Thyroid gland (tissue), 4 donors: ENCODE measurements around the gene LRP3. TPM values are rescaled to one million over a fixed set of nuclear protein-coding genes. Genes with fewer than 3 reads are reported as not detected.

Experiments used
- DNase-seq, 2 donors: peaks; one replicate each; pipeline ENCODE4 v3.0.0-alpha.2; 2019
- H3K27ac ChIP-seq, 3 donors: fragments of 200-600 bp; sonication (generic); 1 replicate in 2 of 3; 2 replicates in 1 of 3; pipeline ENCODE4 v1.5.1; 2016 to 2019; ENCODE audit warnings: mild to moderate bottlenecking in 1 of 3, moderate library complexity in 1 of 3
- H3K27me3 ChIP-seq: fragments of 200-600 bp; sonication (generic); one replicate; pipeline ENCODE4 v1.5.1; 2019
- H3K36me3 ChIP-seq, 2 donors: fragments of 200-600 bp; sonication (generic); one replicate each; pipeline ENCODE4 v1.5.1; 2016 to 2019
- H3K4me1 ChIP-seq, 2 donors: fragments of 200-600 bp; sonication (generic); one replicate each; pipeline ENCODE4 v1.5.1; 2017 to 2019
- H3K4me3 ChIP-seq, 3 donors: fragments of 200-600 bp; sonication (generic); replicated peaks in 1 of 3; 1 replicate in 2 of 3; 2 replicates in 1 of 3; pipeline ENCODE4 v1.5.1; 2016; ENCODE audit warnings: mild to moderate bottlenecking in 1 of 3
- H3K9me3 ChIP-seq: fragments of 200-600 bp; sonication (generic); one replicate; pipeline ENCODE4 v1.5.1; 2017
- POLR2A ChIP-seq, 2 donors: fragments of 450-650 bp; IDR thresholded peaks; one replicate each; pipeline ENCODE4 v1.6.1; 2017; ENCODE audit warnings: antibody characterized with exemption in 2 of 2, mild to moderate bottlenecking in 2 of 2, moderate library complexity in 1 of 2
- WGBS, 2 donors: methylation state at CpG; one replicate each; pipeline ENCODE4 v1.1.5; 2017; 5-methylcytosine and 5-hydroxymethylcytosine counted together
- intact Hi-C: fragments of 100-400 bp; cut with DNase I; formaldehyde crosslinking; loops from one replicate; pipeline ENCODE4 v1.15.1; 2023
- total RNA-seq, 4 donors: library from RNA; depleted of rRNA; stranded (reverse); fragments of >200 nt; gene quantifications; one replicate each; pipeline ENCODE4 v1.2.3, GENCODE V29; 2016
- TF ChIP-seq, protein P1 (sequence below), 6 experiments: fragments of 200-600 bp in 3 of 6; fragments of 450-650 bp in 3 of 6; sonication (generic) in 3 of 6; IDR thresholded peaks; one replicate each; pipeline ENCODE4 v1.5.1; 2016 to 2019; ENCODE audit warnings: antibody characterized with exemption in 6 of 6, mild to moderate bottlenecking in 2 of 6, inconsistent platforms in 1 of 6, moderate library complexity in 1 of 6

The LRP3 gene
- total RNA-seq, 4 donors from 2014 or later, result 33.3 to 49.9 (median 39.0) TPM

DNA sequence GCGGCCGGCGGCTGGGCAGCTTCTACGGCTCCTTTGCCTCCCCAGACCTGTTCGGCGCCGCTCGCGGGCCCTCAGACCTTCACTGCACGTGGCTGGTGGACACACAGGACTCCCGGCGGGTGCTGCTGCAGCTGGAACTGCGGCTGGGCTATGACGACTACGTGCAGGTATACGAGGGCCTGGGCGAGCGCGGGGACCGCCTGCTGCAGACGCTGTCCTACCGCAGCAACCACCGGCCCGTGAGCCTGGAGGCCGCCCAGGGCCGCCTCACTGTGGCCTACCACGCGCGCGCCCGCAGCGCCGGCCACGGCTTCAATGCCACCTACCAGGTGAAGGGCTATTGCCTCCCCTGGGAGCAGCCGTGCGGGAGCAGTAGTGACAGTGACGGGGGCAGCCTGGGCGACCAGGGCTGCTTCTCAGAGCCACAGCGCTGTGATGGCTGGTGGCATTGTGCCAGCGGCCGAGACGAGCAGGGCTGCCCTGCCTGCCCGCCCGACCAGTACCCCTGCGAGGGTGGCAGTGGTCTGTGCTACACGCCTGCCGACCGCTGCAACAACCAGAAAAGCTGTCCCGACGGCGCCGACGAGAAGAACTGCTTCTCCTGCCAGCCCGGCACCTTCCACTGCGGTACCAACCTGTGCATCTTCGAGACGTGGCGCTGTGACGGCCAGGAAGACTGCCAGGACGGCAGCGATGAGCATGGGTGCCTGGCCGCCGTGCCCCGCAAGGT, 11.6 kb downstream of the LRP3 start:
- TF ChIP-seq, protein P1, sequence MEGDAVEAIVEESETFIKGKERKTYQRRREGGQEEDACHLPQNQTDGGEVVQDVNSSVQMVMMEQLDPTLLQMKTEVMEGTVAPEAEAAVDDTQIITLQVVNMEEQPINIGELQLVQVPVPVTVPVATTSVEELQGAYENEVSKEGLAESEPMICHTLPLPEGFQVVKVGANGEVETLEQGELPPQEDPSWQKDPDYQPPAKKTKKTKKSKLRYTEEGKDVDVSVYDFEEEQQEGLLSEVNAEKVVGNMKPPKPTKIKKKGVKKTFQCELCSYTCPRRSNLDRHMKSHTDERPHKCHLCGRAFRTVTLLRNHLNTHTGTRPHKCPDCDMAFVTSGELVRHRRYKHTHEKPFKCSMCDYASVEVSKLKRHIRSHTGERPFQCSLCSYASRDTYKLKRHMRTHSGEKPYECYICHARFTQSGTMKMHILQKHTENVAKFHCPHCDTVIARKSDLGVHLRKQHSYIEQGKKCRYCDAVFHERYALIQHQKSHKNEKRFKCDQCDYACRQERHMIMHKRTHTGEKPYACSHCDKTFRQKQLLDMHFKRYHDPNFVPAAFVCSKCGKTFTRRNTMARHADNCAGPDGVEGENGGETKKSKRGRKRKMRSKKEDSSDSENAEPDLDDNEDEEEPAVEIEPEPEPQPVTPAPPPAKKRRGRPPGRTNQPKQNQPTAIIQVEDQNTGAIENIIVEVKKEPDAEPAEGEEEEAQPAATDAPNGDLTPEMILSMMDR (IDR thresholded peaks at IDR 0.05), result no peak
- TF ChIP-seq POLR2A (IDR thresholded peaks at IDR 0.05), result no peak
- intact Hi-C loops, result no loop called here
- H3K36me3 ChIP-seq, result peaks cover 7 to 9% of the 10 kb centered on the region in 2 donors

DNA sequence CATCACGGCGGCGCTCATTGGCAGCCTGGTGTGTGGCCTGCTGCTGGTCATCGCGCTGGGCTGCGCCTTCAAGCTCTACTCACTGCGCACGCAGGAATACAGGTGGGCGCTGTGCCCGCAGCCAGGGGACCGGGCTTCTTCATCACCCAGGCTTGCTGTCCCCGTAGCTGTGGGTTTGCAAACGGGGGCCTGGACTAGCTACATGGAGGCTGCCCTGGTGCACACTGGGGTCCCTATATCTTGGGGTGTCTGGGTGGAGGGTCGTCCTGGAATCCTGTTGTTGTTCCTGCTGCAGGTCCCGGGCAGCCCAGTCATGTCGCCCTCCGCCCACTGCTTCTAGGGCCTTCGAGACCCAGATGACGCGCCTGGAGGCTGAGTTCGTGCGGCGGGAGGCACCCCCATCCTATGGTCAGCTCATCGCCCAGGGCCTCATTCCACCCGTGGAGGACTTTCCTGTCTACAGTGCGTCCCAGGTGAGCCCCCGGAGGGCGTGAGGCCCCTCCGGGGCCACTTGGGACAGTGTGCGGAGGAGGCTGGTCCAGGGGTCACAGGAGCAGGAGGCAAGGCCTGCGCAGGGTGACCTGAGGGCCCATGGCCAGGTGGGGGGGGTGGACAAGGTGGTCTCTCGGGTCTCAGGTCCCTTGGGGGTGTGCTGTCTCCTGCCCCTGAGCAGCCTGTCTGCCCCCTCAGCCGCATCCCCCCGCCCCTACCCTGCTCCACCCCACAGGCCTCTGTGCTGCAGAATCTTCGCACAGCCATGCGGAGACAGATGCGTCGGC, 12.3 kb downstream of the LRP3 start:
- H3K27me3 ChIP-seq, result no peaks in the 10 kb centered on the region
- 98% methylated on average over 22 to 25 of the region's 38 CpGs for WGBS, 2 donors
- no peak overlapping the region for H3K27ac ChIP-seq
- H3K36me3 ChIP-seq, result peaks cover 7 to 9% of the 10 kb centered on the region in 2 donors
- intact Hi-C loops, result no loop called here
- no peak for DNase-seq
- H3K4me3 ChIP-seq, result no peak overlapping the region
- H3K4me1 ChIP-seq, result no peaks in the 10 kb centered on the region
- H3K9me3 ChIP-seq, result no peaks in the 10 kb centered on the region
- TF ChIP-seq POLR2A (IDR thresholded peaks at IDR 0.05), result no peak
- TF ChIP-seq, protein P1 (IDR thresholded peaks at IDR 0.05), result no peak

More for the DNA sequence above, 11.6 kb downstream of the LRP3 start:
- DNase-seq, result no peak
- Histone ChIP-seq H3K27ac (no peak overlapping the region), H3K4me1 (no peaks in the 10 kb centered on the region), H3K9me3 (no peaks in the 10 kb centered on the region), H3K27me3 (no peaks in the 10 kb centered on the region), H3K4me3 (no peak overlapping the region)
- 95% methylated on average over 8 to 31 of the region's 64 CpGs for WGBS, 2 donors

DNA sequence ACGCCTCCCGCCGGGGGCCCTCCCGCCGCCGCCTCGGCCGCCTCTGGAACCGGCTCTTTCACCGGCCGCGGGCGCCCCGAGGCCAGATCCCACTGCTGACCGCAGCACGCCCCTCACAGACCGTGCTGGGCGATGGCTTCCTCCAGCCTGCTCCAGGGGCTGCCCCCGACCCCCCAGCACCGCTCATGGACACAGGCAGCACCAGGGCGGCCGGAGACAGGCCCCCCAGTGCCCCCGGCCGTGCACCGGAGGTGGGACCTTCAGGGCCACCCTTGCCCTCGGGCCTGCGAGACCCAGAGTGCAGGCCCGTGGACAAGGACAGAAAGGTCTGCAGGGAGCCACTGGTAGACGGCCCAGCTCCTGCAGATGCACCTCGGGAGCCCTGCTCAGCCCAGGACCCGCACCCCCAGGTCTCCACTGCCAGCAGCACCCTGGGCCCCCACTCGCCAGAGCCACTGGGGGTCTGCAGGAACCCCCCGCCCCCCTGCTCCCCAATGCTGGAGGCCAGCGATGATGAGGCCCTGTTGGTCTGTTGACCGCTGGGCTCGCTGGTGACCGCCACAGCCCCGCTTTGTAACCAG, 13.0 kb downstream of the LRP3 start:
- 93 to 96% methylated on average over 12 to 14 of the region's 38 CpGs for WGBS, 2 donors
- H3K27ac ChIP-seq, result no peak overlapping the region
- peaks cover 7 to 9% of the 10 kb centered on the region in 2 donors for H3K36me3 ChIP-seq
- H3K9me3 ChIP-seq, result no peaks in the 10 kb centered on the region
- H3K4me3 ChIP-seq, result no peak overlapping the region
- no peaks in the 10 kb centered on the region for H3K27me3 ChIP-seq
- no peak for TF ChIP-seq POLR2A (IDR thresholded peaks at IDR 0.05)
- TF ChIP-seq, protein P1 (IDR thresholded peaks at IDR 0.05), result no peak
- intact Hi-C loops, result no loop called here
- no peak for DNase-seq
- no peaks in the 10 kb centered on the region for H3K4me1 ChIP-seq

DNA sequence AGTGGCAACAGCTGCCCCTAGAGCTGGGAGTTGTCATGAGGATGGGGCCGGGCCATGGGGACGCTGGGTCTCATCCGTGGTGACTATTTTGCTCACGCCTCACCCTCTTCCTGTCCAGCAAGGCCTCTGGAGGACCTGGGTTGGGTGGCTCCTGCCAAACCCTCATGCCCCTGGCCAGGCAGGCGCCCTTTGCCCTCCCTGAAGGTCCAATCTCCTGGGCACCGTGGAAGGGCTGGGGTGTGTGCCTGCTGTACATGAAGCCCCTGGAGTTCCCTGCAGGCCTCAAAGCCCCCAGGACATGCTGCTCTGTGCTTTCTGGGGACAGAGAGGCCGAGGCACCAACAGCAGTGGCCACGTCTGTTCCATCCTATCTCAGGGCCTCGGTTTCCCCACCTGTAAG, 13.8 kb downstream of the LRP3 start:
- Histone ChIP-seq H3K27ac (no peak overlapping the region), H3K36me3 (peaks cover 7% of the 10 kb centered on the region in 2 donors), H3K9me3 (no peaks in the 10 kb centered on the region), H3K4me3 (no peak overlapping the region), H3K27me3 (no peaks in the 10 kb centered on the region), H3K4me1 (no peaks in the 10 kb centered on the region)
- DNase-seq, result no peak
- TF ChIP-seq, protein P1 (IDR thresholded peaks at IDR 0.05), result no peak
- no peak for TF ChIP-seq POLR2A (IDR thresholded peaks at IDR 0.05)
- intact Hi-C loops, result no loop called here
- WGBS, 2 donors, result 81 to 87% methylated on average over 4 to 8 of the region's 9 CpGs
